HepG2 (cell line): Measurements from ENCODE around the gene ABT1. TPM values are rescaled to one million over a fixed set of nuclear protein-coding genes. Genes with fewer than 3 reads are reported as not detected.

Experiments used
- BCL3 ChIP-seq: sonication (generic); formaldehyde crosslinking; IDR thresholded peaks from 2 replicates; pipeline ENCODE4 v1.5.1; 2020; ENCODE audit warnings: mild to moderate bottlenecking, missing genetic modification reagents, moderate library complexity
- GLMP ChIP-seq: sonication (generic); formaldehyde crosslinking; IDR thresholded peaks from 2 replicates; pipeline ENCODE4 v1.9.0; 2021; ENCODE audit warnings: missing genetic modification reagents, mild to moderate bottlenecking, borderline replicate concordance
- IRF2 ChIP-seq: IDR thresholded peaks from 2 replicates; pipeline ENCODE4 v1.6.1; 2018; ENCODE audit warnings: missing genetic modification reagents, missing compliant biosample characterization
- LBX2 ChIP-seq: sonication (generic); formaldehyde crosslinking; IDR thresholded peaks from 2 replicates; pipeline ENCODE4 v1.5.0; 2020; ENCODE audit warnings: missing genetic modification reagents, mild to moderate bottlenecking, borderline replicate concordance
- MLLT10 ChIP-seq: sonication (generic); formaldehyde crosslinking; IDR thresholded peaks from 2 replicates; pipeline ENCODE4 v1.4.0; 2020; ENCODE audit warnings: missing genetic modification reagents
- NAIF1 ChIP-seq: sonication (generic); formaldehyde crosslinking; IDR thresholded peaks from 2 replicates; pipeline ENCODE4 v1.5.0; 2020; ENCODE audit warnings: mild to moderate bottlenecking, missing genetic modification reagents, borderline replicate concordance
- REXO4 ChIP-seq: sonication (generic); formaldehyde crosslinking; IDR thresholded peaks from 2 replicates; pipeline ENCODE4 v1.8.0; 2022; ENCODE audit warnings: missing genetic modification reagents, mild to moderate bottlenecking, borderline replicate concordance
- SIN3B ChIP-seq: fragments of 150-350 bp; IDR thresholded peaks from 2 replicates; pipeline ENCODE4 v1.6.1; 2014; ENCODE audit warnings: low read length
- SP2 ChIP-seq: sonication (generic); formaldehyde crosslinking; IDR thresholded peaks from 2 replicates; pipeline ENCODE4 v1.5.1; 2020; ENCODE audit warnings: mild to moderate bottlenecking, missing genetic modification reagents
- YY1 ChIP-seq: IDR thresholded peaks from 2 replicates; pipeline ENCODE4 v1.6.1; 2011; ENCODE audit warnings: low read length, low read depth, moderate library complexity, mild to moderate bottlenecking; ENCODE audit not compliant: insufficient read depth, insufficient replicate concordance
- ZFP41 ChIP-seq: sonication (generic); formaldehyde crosslinking; IDR thresholded peaks from 2 replicates; pipeline ENCODE4 v1.4.0; 2020; ENCODE audit warnings: mild to moderate bottlenecking, missing genetic modification reagents, borderline replicate concordance
- ZMYM4 ChIP-seq: sonication (generic); formaldehyde crosslinking; IDR thresholded peaks from 2 replicates; pipeline ENCODE4 v1.8.1; 2023; ENCODE audit warnings: mild to moderate bottlenecking, missing genetic modification reagents
- ZNF232 ChIP-seq: sonication (generic); formaldehyde crosslinking; IDR thresholded peaks from 2 replicates; pipeline ENCODE4 v1.4.0; 2020; ENCODE audit warnings: missing genetic modification reagents, borderline replicate concordance
- ZNF30 ChIP-seq: sonication (generic); formaldehyde crosslinking; IDR thresholded peaks from 2 replicates; pipeline ENCODE4 v1.5.0; 2020; ENCODE audit warnings: mild to moderate bottlenecking, missing genetic modification reagents
- ZNF430 ChIP-seq: sonication (generic); formaldehyde crosslinking; IDR thresholded peaks from 2 replicates; pipeline ENCODE4 v1.9.0; 2021; ENCODE audit warnings: mild to moderate bottlenecking, missing genetic modification reagents
- ZNF574 ChIP-seq: sonication (generic); formaldehyde crosslinking; IDR thresholded peaks from 2 replicates; pipeline ENCODE4 v1.4.0; 2020; ENCODE audit warnings: missing genetic modification reagents
- ZNF646 ChIP-seq: sonication (generic); formaldehyde crosslinking; IDR thresholded peaks from 2 replicates; pipeline ENCODE4 v1.9.0; 2021; ENCODE audit warnings: mild to moderate bottlenecking, missing genetic modification reagents
- ZNF883 ChIP-seq: sonication (generic); formaldehyde crosslinking; IDR thresholded peaks from 2 replicates; pipeline ENCODE4 v1.5.1; 2020; ENCODE audit warnings: mild to moderate bottlenecking, missing genetic modification reagents; ENCODE audit errors: not compliant biosample characterization
- polyA plus RNA-seq, 8 experiments: library from polyadenylated mRNA; depleted of rRNA in 3 of 8; stranded (reverse) in 7 of 8; unstranded in 1 of 8; fragments of >200 nt; fragmentation: Illumina TruSeq in 4 of 8; extraction: Trizol in 4 of 8; gene quantifications; 2 replicates each; pipeline versions ENCODE4 v1.2.1 to v1.2.3, GENCODE V29; 2011 to 2016; ENCODE audit warnings: low read depth in 4 of 8, missing spikeins in 1 of 8, mixed read lengths in 1 of 8; ENCODE audit not compliant: insufficient read depth in 1 of 8
- total RNA-seq, 5 experiments: library from RNA; depleted of rRNA; stranded (reverse); fragments of >200 nt; fragmentation: Illumina TruSeq; extraction: Trizol; gene quantifications; 2 replicates each; pipeline ENCODE4 v1.2.3, GENCODE V29; 2016; ENCODE audit warnings: low read depth in 1 of 5

ABT1 gene
- total and polyA plus RNA-seq, 2 of the 13 experiments (the other 11 are each of a cell fraction or from before 2014, with no cell fraction given), result 38.4 TPM

GRCh38 chr6:26553264-26553634 is 43.5 kb upstream of the ABT1 start (continued):
- no peak for TF ChIP-seq ZNF646 (CRISPR knock-in tag)
- no peak for TF ChIP-seq ZNF30 (CRISPR knock-in tag)
- no peak for TF ChIP-seq SP2 (CRISPR knock-in tag)
- no peak for TF ChIP-seq LBX2 (CRISPR knock-in tag)
- no peak for TF ChIP-seq ZMYM4 (CRISPR knock-in tag)
- TF ChIP-seq ZNF232 (CRISPR knock-in tag), result no peak; the same call in 1 of the 2 replicates
- no peak for TF ChIP-seq ZFP41
- TF ChIP-seq SIN3B, result no peak
- TF ChIP-seq ZNF883 (CRISPR knock-in tag), result no peak
- TF ChIP-seq IRF2 (CRISPR knock-in tag), result peak; percentile 59; the same call in 1 of the 2 replicates
- no peak for TF ChIP-seq MLLT10 (CRISPR knock-in tag)
- no peak for TF ChIP-seq GLMP
- TF ChIP-seq ZNF574 (CRISPR knock-in tag), result no peak; the same call in 1 of the 2 replicates
- TF ChIP-seq YY1, result peak; percentile 49
- no peak for TF ChIP-seq NAIF1
- TF ChIP-seq ZNF430 (CRISPR knock-in tag), result peak; percentile 37; the same call in 1 of the 2 replicates
- no peak for TF ChIP-seq BCL3 (CRISPR knock-in tag)
- no peak for TF ChIP-seq REXO4 (CRISPR knock-in tag)
